Erythroblast (primary cell): ENCODE measurements around the gene OR51I1.

Experiments used
- GATA1 ChIP-seq: IDR thresholded peaks from 2 replicates; pipeline ENCODE4 v1.6.1; 2011; ENCODE audit warnings: low read depth, mild to moderate bottlenecking, control low read depth, low read length, moderate library complexity
- POLR2A ChIP-seq: IDR thresholded peaks from 2 replicates; pipeline ENCODE4 v1.6.1; 2011; ENCODE audit warnings: mild to moderate bottlenecking, low read length

DNA sequence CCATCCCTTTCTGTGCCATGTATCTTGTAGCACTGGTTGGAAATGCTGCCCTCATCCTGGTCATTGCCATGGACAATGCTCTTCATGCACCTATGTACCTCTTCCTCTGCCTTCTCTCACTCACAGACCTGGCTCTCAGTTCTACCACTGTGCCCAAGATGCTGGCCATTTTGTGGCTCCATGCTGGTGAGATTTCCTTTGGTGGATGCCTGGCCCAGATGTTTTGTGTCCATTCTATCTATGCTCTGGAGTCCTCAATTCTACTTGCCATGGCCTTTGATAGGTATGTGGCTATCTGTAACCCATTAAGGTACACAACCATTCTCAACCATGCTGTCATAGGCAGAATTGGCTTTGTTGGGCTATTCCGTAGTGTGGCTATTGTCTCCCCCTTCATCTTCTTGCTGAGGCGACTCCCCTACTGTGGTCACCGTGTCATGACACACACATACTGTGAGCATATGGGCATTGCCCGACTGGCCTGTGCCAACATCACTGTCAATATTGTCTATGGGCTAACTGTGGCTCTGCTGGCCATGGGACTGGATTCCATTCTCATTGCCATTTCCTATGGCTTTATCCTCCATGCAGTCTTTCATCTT lies 47.6 kb upstream of the OR51I1 start:
- no peak for TF ChIP-seq POLR2A
- TF ChIP-seq GATA1 = no peak
